ENCODE results near the gene FAM13B.
"Not testable (repeated sequence)": the region's sequence is repeated elsewhere in the genome, so short reads cannot be mapped to it uniquely, and the experiment has no call there.

The FAM13B gene

GRCh38 chr5:138033907-138034306, 1.0 kb upstream of the FAM13B start:
- FAIRE-seq, result no peak

- no peak for FAIRE-seq
These were observed 518 bp upstream of the FAM13B start for GRCh38 chr5:138033386-138033808.

GRCh38 chr5:138032028-138032571, 779 bp downstream of the FAM13B start:
- FAIRE-seq, result no peak

- no peak for FAIRE-seq
These were observed 2.9 kb downstream of the FAM13B start for GRCh38 chr5:138029944-138030343.

GRCh38 chr5:138029501-138029900, 3.4 kb downstream of the FAM13B start:
- no peak for FAIRE-seq

GRCh38 chr5:138028971-138029365, 3.9 kb downstream of the FAM13B start:
- FAIRE-seq, result no peak

- not testable (repeated sequence) for FAIRE-seq
These were observed 4.5 kb downstream of the FAM13B start for GRCh38 chr5:138028262-138028970.

GRCh38 chr5:138026793-138027192, 6.1 kb downstream of the FAM13B start:
- FAIRE-seq, result not testable (repeated sequence)

GRCh38 chr5:138025285-138025684, 7.6 kb downstream of the FAM13B start:
- FAIRE-seq, result no peak

GRCh38 chr5:138024117-138024516, 8.8 kb downstream of the FAM13B start:
- no peak for FAIRE-seq

- FAIRE-seq, result no peak
These were observed 10.0 kb downstream of the FAM13B start for GRCh38 chr5:138022912-138023311.

- no peak for FAIRE-seq
These were observed 11.1 kb downstream of the FAM13B start for GRCh38 chr5:138021771-138022170.

GRCh38 chr5:138018849-138019248, 14.0 kb downstream of the FAM13B start:
- FAIRE-seq, result no peak

- FAIRE-seq, result no peak
These were observed 17.0 kb downstream of the FAM13B start for GRCh38 chr5:138015916-138016315.

- no peak for FAIRE-seq
These were observed 20.9 kb downstream of the FAM13B start for GRCh38 chr5:138011991-138012390.

- no peak for FAIRE-seq
These were observed 32.7 kb downstream of the FAM13B start for GRCh38 chr5:138000102-138000723.

- FAIRE-seq, result no peak
These were observed 35.1 kb downstream of the FAM13B start for GRCh38 chr5:137997726-137998213.

- FAIRE-seq, result no peak
These were observed 37.1 kb downstream of the FAM13B start for GRCh38 chr5:137995749-137996128.

- FAIRE-seq, result no peak
These were observed 37.7 kb downstream of the FAM13B start for GRCh38 chr5:137995077-137995748.

GRCh38 chr5:137994556-137994955, 38.3 kb downstream of the FAM13B start:
- FAIRE-seq, result no peak

- no peak for FAIRE-seq
These were observed 43.5 kb downstream of the FAM13B start for GRCh38 chr5:137989419-137989818.

- no peak for FAIRE-seq
These were observed 57.7 kb downstream of the FAM13B start for GRCh38 chr5:137975208-137975607.

GRCh38 chr5:137970384-137970783, 62.5 kb downstream of the FAM13B start:
- FAIRE-seq, result not testable (repeated sequence)

- no peak for FAIRE-seq
These were observed 72.1 kb downstream of the FAM13B start for GRCh38 chr5:137960819-137961218.

All from colon (tissue), 2 donors.